Measurements from ENCODE around the gene TNS1.

DNA sequence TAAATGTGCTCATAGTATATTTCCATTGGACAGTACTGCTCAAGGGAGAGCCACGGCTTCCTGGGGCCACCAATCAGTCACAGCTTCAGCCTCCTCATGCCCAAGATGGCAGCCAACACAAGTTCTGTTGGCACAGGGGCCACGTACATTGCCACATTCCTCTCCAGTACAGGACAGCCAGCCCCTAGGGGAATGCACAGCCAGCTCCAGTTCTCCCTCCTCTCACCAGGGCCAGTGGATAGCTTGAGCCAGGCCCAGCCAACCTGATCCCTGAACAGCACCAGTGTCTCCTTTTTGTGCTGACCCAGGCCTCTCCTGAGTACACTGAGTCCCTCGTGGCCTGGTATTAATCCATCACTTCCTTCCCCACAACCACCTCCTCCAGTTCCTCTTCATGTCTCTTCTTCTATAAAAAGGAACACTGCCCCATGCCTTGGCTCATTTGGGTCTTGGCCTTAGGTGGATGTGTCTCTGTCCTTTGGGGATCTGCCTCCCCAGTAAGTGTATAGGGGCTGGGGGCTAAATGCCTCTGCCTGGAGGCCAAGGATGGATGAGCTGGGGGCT lies 168.7 kb downstream of the TNS1 start:
- TF ChIP-seq, protein P1, sequence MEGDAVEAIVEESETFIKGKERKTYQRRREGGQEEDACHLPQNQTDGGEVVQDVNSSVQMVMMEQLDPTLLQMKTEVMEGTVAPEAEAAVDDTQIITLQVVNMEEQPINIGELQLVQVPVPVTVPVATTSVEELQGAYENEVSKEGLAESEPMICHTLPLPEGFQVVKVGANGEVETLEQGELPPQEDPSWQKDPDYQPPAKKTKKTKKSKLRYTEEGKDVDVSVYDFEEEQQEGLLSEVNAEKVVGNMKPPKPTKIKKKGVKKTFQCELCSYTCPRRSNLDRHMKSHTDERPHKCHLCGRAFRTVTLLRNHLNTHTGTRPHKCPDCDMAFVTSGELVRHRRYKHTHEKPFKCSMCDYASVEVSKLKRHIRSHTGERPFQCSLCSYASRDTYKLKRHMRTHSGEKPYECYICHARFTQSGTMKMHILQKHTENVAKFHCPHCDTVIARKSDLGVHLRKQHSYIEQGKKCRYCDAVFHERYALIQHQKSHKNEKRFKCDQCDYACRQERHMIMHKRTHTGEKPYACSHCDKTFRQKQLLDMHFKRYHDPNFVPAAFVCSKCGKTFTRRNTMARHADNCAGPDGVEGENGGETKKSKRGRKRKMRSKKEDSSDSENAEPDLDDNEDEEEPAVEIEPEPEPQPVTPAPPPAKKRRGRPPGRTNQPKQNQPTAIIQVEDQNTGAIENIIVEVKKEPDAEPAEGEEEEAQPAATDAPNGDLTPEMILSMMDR (IDR thresholded peaks at IDR 0.05; ENCODE audit: low read length): no peak
- no peak for TF ChIP-seq EZH2 (optimal IDR thresholded peaks at IDR 0.05; ENCODE audit: low read depth, low read length)

All from MM.1S (cell line).